OCI-LY7 (cell line): ENCODE results near the gene PPY. TPM values are rescaled to one million over a fixed set of nuclear protein-coding genes. Genes with fewer than 3 reads are reported as not detected.
A peak's percentile ranks its signal among the peaks of the same experiment; 100 is the strongest.

Experiments
- BruUV-seq: library from RNA; stranded (reverse); fragments of 400-500 nt; replicated peaks from 2 replicates; lab custom pipeline; 2021; lab: Mats Ljungman, UMichigan
- CTCF ChIA-PET: fragments of 300-600 bp; sonication (Branson Sonifier 250); formaldehyde crosslinking; loops from one replicate; lab custom pipeline; 2022; ENCODE audit warnings: antibody characterized with exemption; ENCODE audit not compliant: unreplicated experiment; lab: Charles Lee
- POLR2A ChIA-PET: fragments of 300-600 bp; sonication (Branson Sonifier 250); formaldehyde crosslinking; loops from one replicate; lab custom pipeline; 2022; ENCODE audit warnings: antibody characterized with exemption; lab: Charles Lee
- DNase-seq: peaks from one replicate; pipeline ENCODE4 v3.0.0-alpha.2; 2015; ENCODE audit warnings: low spot score
- H2AFZ ChIP-seq: fragments of 200-600 bp; sonication (generic), shearing (Covaris generic); 2 replicates; pipeline ENCODE4 v1.6.1; 2014; ENCODE audit warnings: mild to moderate bottlenecking, antibody characterized with exemption, low read length, moderate library complexity
- H3K27ac ChIP-seq: fragments of 200-600 bp; sonication (generic); 2 replicates; pipeline ENCODE4 v1.5.1; 2014; ENCODE audit warnings: mixed run types, low read depth, mild to moderate bottlenecking, moderate library complexity, low read length, inconsistent platforms; ENCODE audit not compliant: poor library complexity, severe bottlenecking
- H3K36me3 ChIP-seq: fragments of 200-600 bp; sonication (generic); 2 replicates; pipeline ENCODE4 v1.6.1; 2014; ENCODE audit warnings: mild to moderate bottlenecking, antibody characterized with exemption, low read length, moderate library complexity, mixed read lengths; ENCODE audit not compliant: insufficient read depth
- H3K4me1 ChIP-seq: fragments of 200-600 bp; sonication (generic); 2 replicates; pipeline ENCODE4 v1.5.1; 2014; ENCODE audit warnings: mild to moderate bottlenecking, low read length; ENCODE audit not compliant: insufficient read depth, poor library complexity, severe bottlenecking
- H3K4me2 ChIP-seq: fragments of 200-600 bp; sonication (generic); 2 replicates; pipeline ENCODE4 v1.6.1; 2014; ENCODE audit warnings: mild to moderate bottlenecking, low read length
- H3K4me3 ChIP-seq: fragments of 200-600 bp; sonication (generic); 2 replicates; pipeline ENCODE4 v1.5.1; 2014; ENCODE audit warnings: mild to moderate bottlenecking, low read depth, low read length; ENCODE audit not compliant: poor library complexity, severe bottlenecking
- H3K79me2 ChIP-seq: fragments of 200-600 bp; sonication (generic); 2 replicates; pipeline ENCODE4 v1.6.1; 2016; ENCODE audit warnings: low read depth, mild to moderate bottlenecking, low read length, moderate library complexity, mixed read lengths; ENCODE audit not compliant: insufficient read depth
- H3K9me2 ChIP-seq: fragments of 200-600 bp; sonication (generic); 2 replicates; pipeline ENCODE4 v1.6.1; 2016; ENCODE audit warnings: mild to moderate bottlenecking, low read length, mixed read lengths; ENCODE audit not compliant: insufficient read depth
- H3K9me3 ChIP-seq: fragments of 200-600 bp; sonication (generic); 2 replicates; pipeline ENCODE4 v1.6.1; 2014; ENCODE audit warnings: mild to moderate bottlenecking, mixed run types, low read length, mixed read lengths
- H4K20me1 ChIP-seq: fragments of 200-600 bp; sonication (generic); 2 replicates; pipeline ENCODE4 v1.6.1; 2014; ENCODE audit warnings: mild to moderate bottlenecking, antibody characterized with exemption, low read length, moderate library complexity, mixed read lengths; ENCODE audit not compliant: insufficient read depth
- EZH2phosphoT487 ChIP-seq: fragments of 200-600 bp; sonication (generic); IDR thresholded peaks from 2 replicates; pipeline ENCODE4 v1.6.1; 2018; ENCODE audit warnings: low read depth, borderline replicate concordance, mild to moderate bottlenecking, mixed run types, antibody characterized with exemption, low read length, moderate library complexity, mixed read lengths
- intact Hi-C: fragments of 100-400 bp; cut with micrococcal nuclease; formaldehyde crosslinking; loops from one replicate; pipeline ENCODE4 v1.10.0; 2022; ENCODE audit not compliant: unreplicated experiment
- total RNA-seq, 2 experiments: library from RNA; depleted of rRNA in 1 of 2; stranded (reverse); fragments of >200 nt in 1 of 2; shearing (Covaris generic) in 1 of 2; gene quantifications; 2 replicates each; pipeline ENCODE4 v1.2.3, GENCODE V29; 2014 to 2022
- TF ChIP-seq, protein P1 (sequence below): fragments of 200-600 bp; sonication (generic); conservative IDR thresholded peaks from 2 replicates; pipeline ENCODE4 v1.5.1; 2014; ENCODE audit warnings: mild to moderate bottlenecking, antibody characterized with exemption, low read length, moderate library complexity, mixed read lengths

PPY gene
- total RNA-seq, 2 experiments from 2014 or later = not detected

DNA sequence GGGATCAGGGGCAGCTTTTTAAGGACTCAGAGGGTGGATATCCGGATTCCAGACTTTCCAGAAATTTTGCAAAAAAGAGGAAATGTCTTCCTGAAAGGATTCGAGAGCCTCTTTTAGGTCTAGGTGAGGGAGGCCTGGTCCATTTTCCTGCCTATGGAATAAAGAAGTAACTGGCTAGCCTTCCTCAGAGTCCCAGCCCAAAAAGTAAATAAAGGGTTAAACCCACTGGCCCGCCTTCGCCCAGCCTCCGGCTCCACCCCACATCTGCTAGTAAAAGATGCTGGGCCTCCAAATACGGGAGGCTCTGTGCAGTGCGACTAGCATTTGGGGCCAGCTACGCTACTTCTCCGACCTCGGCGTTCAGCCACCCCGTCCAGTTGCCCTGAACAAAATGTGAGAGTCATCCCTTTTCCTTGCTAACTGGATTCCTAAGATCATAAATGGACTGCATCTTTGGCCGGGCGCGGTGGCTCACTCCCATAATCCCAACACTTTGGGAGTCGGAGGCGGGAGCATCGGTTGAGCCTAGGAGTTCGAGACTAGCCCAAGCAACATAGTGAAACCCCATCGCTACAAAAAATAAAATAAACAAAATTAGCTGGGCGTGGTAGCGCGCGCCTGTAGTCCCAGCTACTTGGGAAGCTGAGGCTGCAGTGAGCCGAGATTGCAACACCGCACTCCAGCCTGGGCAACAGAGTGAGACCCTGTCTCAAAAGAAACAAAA, 34.1 kb downstream of the PPY start:
- intact Hi-C loops = no loop called here
- H3K27ac ChIP-seq = no peak overlapping the region
- no TSS peak for BruUV-seq

DNA sequence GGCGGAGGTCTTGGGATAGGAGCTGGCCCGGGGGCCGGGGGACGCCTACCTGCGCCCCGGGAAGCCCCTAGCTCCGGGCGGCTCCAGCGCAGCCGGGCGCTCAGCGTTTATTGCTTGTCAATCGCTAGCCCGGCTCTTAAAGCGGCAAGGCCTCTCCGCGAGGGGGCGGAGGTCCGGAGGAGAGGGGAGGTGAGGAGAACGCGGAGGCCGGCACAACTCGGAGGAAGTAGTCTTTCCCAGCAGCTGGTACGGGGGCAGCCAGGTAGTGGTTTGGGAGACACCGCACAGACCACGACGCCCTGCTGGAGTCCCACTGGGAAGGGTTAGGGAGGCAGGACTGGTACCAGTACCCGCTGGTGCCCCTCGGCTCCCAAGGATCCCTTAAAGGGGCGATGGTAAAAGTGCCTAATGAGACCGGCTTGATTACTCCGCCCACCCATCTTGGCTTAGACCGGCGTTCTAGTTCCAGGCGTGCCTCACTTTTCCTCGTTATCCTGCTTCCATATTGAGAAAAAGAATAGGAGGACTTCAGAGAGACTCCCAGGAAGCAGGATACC, 34.8 kb downstream of the PPY start, which contains the start of gene MPP2:
Gene MPP2, minus strand, starts transcription at position 112 of the 557 bp plus-strand sequence. CDS start 3,076 bp downstream, outside the sequence.
- POLR2A ChIA-PET = no interaction called here
- intact Hi-C loops = no loop called here
- peak; percentile 68 for DNase-seq
- no peaks in the 10 kb centered on the region for H3K9me3 ChIP-seq
- TF ChIP-seq EZH2phosphoT487 = no peak
- TF ChIP-seq, protein P1, sequence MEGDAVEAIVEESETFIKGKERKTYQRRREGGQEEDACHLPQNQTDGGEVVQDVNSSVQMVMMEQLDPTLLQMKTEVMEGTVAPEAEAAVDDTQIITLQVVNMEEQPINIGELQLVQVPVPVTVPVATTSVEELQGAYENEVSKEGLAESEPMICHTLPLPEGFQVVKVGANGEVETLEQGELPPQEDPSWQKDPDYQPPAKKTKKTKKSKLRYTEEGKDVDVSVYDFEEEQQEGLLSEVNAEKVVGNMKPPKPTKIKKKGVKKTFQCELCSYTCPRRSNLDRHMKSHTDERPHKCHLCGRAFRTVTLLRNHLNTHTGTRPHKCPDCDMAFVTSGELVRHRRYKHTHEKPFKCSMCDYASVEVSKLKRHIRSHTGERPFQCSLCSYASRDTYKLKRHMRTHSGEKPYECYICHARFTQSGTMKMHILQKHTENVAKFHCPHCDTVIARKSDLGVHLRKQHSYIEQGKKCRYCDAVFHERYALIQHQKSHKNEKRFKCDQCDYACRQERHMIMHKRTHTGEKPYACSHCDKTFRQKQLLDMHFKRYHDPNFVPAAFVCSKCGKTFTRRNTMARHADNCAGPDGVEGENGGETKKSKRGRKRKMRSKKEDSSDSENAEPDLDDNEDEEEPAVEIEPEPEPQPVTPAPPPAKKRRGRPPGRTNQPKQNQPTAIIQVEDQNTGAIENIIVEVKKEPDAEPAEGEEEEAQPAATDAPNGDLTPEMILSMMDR = no peak
- H3K27ac ChIP-seq = no peak within 1 kb of the TSS
- H3K4me2 ChIP-seq = peak within 1 kb of the TSS; percentile 69
- H4K20me1 ChIP-seq = no peaks in the 10 kb centered on the region
- CTCF ChIA-PET = no interaction called here
- H3K9me2 ChIP-seq = no peaks in the 10 kb centered on the region
- no TSS peak for BruUV-seq
- peaks cover 12% of the 10 kb centered on the region for H3K4me1 ChIP-seq
- H2AFZ ChIP-seq = peak within 1 kb of the TSS; percentile 52
- no peaks in the 10 kb centered on the region for H3K79me2 ChIP-seq
- H3K4me3 ChIP-seq = peak within 1 kb of the TSS; percentile 53
- H3K36me3 ChIP-seq = no peaks in the 10 kb centered on the region

More for the DNA sequence above, 34.1 kb downstream of the PPY start:
- TF ChIP-seq, protein P1 = no peak
- TF ChIP-seq EZH2phosphoT487 = no peak
- H4K20me1 ChIP-seq = no peaks in the 10 kb centered on the region
- peak; percentile 48 for DNase-seq
- H3K79me2 ChIP-seq = no peaks in the 10 kb centered on the region
- no peaks in the 10 kb centered on the region for H3K36me3 ChIP-seq
- peak overlapping the region; percentile 52; the same call in 1 of the 2 replicates for H2AFZ ChIP-seq
- no peaks in the 10 kb centered on the region for H3K9me3 ChIP-seq
- ChIA-PET CTCF (no interaction called here), POLR2A (interaction anchor here (0.9 kb wide), 1 partner anchor 17 kb away, joined by 3 read pairs; no protein-coding TSS in a partner anchor)
- H3K4me2 ChIP-seq = peak overlapping the region; percentile 69
- H3K4me1 ChIP-seq = peaks cover 12% of the 10 kb centered on the region
- peak overlapping the region; percentile 53 for H3K4me3 ChIP-seq
- no peaks in the 10 kb centered on the region for H3K9me2 ChIP-seq
